Karpas-422 (cell line): Measurements from ENCODE around the gene DPY19L1. TPM values are rescaled to one million over a fixed set of nuclear protein-coding genes. Genes with fewer than 3 reads are reported as not detected.
"Not testable (repeated sequence)": the region's sequence is repeated elsewhere in the genome, so short reads cannot be mapped to it uniquely, and the experiment has no call there.

ENCODE experiments used
- DNase-seq: peaks from one replicate; pipeline ENCODE4 v3.0.0-alpha.2; 2015
- H2AFZ ChIP-seq: fragments of 200-600 bp; sonication (generic); 2 replicates; pipeline ENCODE4 v1.6.1; 2014; ENCODE audit warnings: antibody characterized with exemption, low read length, mixed read lengths
- H3K27ac ChIP-seq: fragments of 200-600 bp; sonication (generic); 2 replicates; pipeline ENCODE4 v1.5.1; 2014; ENCODE audit warnings: mild to moderate bottlenecking, low read length, moderate library complexity
- H3K27me3 ChIP-seq: fragments of 200-600 bp; sonication (generic); 2 replicates; pipeline ENCODE4 v1.6.1; 2014; ENCODE audit warnings: low read length, mixed read lengths
- H3K36me3 ChIP-seq: fragments of 200-600 bp; sonication (generic); 2 replicates; pipeline ENCODE4 v1.6.1; 2014; ENCODE audit warnings: low read length, mixed read lengths; ENCODE audit not compliant: insufficient read depth
- H3K4me1 ChIP-seq: fragments of 200-600 bp; sonication (generic); 2 replicates; pipeline ENCODE4 v1.6.1; 2014; ENCODE audit warnings: mild to moderate bottlenecking, low read length, mixed read lengths
- H3K4me2 ChIP-seq: fragments of 200-600 bp; sonication (generic); 2 replicates; pipeline ENCODE4 v1.6.1; 2014; ENCODE audit warnings: low read length, low read depth, mild to moderate bottlenecking; ENCODE audit not compliant: poor library complexity, severe bottlenecking
- H3K4me3 ChIP-seq: fragments of 200-600 bp; sonication (generic); 2 replicates; pipeline ENCODE4 v1.5.1; 2014; ENCODE audit warnings: mild to moderate bottlenecking, antibody characterized with exemption, low read length, mixed read lengths
- H3K79me2 ChIP-seq: fragments of 200-600 bp; sonication (generic); 2 replicates; pipeline ENCODE4 v1.6.1; 2014; ENCODE audit warnings: mild to moderate bottlenecking, low read length, mixed read lengths
- H3K9ac ChIP-seq: fragments of 200-600 bp; sonication (generic); 2 replicates; pipeline ENCODE4 v1.6.0; 2014; ENCODE audit warnings: low read length
- H3K9me2 ChIP-seq: fragments of 200-600 bp; sonication (generic), shearing (Covaris generic); replicated peaks from 2 replicates; pipeline ENCODE4 v1.6.0; 2014; ENCODE audit warnings: mild to moderate bottlenecking, low read length, moderate library complexity; ENCODE audit not compliant: insufficient read depth
- H3K9me3 ChIP-seq: fragments of 300-700, 200-600 bp; sonication (generic); 2 replicates; pipeline ENCODE4 v1.6.1; 2014; ENCODE audit warnings: low read length, mixed read lengths
- H4K20me1 ChIP-seq: fragments of 200-600 bp; sonication (generic); 2 replicates; pipeline ENCODE4 v1.6.1; 2014; ENCODE audit warnings: mild to moderate bottlenecking, antibody characterized with exemption, low read length, low read depth; ENCODE audit not compliant: insufficient read depth
- small RNA-seq: library from RNA; depleted of rRNA; stranded (forward); fragments of <200 nt; gene quantifications from one replicate; pipeline ENCODE3, GENCODE V24; 2014
- total RNA-seq: library from RNA; depleted of rRNA; stranded (reverse); fragments of >200 nt; shearing (Covaris generic); gene quantifications from 2 replicates; pipeline ENCODE4 v1.2.3, GENCODE V29; 2014; ENCODE audit warnings: low replicate concordance; rRNA removed

The DPY19L1 gene
- total RNA-seq, 1 experiment from 2014 or later, result 10.3 TPM

DNA sequence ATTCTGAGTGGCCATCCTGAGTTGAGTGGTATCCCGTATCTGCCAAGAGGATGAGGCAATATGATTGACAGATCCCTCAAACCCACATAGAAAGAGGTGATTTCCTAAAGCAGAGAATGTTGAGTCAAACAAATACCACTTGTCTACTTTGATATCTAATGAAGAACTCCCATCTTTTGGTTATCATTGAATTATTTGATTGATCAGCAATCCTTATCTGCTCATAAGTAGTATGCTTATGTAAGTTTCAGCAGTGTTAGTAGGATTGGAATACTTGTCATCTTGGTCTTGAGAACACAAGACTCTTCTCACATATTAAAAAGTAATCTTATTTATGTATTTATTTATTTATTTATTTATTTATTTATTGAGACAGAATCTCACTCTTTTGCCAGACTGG is 147.3 kb downstream of the DPY19L1 start:
- Histone ChIP-seq H3K9ac (no peak overlapping the region), H3K4me3 (no peak overlapping the region), H3K4me1 (no peaks in the 10 kb centered on the region), H3K27me3 (no peaks in the 10 kb centered on the region), H3K79me2 (no peaks in the 10 kb centered on the region), H4K20me1 (no peaks in the 10 kb centered on the region), H3K9me2 (no peaks in the 10 kb centered on the region), H3K27ac (no peak overlapping the region), H2AFZ (no peak overlapping the region), H3K36me3 (no peaks in the 10 kb centered on the region), H3K4me2 (no peak overlapping the region), H3K9me3 (no peaks in the 10 kb centered on the region)
- DNase-seq, result no peak

DNA sequence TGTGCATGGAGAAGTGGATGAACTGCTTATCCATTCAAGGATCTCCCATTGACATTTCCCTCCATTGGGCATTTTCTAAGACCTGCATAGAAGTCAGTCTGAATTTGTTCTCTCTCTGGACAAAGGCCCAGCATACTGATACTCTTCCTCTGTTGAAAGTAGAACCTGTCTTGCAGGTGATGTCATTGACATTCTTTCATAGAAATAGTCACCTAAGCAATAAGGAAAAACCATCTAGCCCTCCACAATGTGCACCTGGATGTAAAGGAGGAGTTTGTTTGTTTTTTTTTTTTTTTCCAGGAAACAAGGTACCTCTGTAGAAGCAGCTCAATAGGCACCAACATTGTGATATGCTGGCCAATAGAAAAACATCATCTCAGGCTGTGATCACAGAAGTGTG is 150.4 kb downstream of the DPY19L1 start:
- Histone ChIP-seq H3K9me2 (no peaks in the 10 kb centered on the region), H3K9me3 (no peaks in the 10 kb centered on the region), H3K9ac (no peak overlapping the region)

DNA sequence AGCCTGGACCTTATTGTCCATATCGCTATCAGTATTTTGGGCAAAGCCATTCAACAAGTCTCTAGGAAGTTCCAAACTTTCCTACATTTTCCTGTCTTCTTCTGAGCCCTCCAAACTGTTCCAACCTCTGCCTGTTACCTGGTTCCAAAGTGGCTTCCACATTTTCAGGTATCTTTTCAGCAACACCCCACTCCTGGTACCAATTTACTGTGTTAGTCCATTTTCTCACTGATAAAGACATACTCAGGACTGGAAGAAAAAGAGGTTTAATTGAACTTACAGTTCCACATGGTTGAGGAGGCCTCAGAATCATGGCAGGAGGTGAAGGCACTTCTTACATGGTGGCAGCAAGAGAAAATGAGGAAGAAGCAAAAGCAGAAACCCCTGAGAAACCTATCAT is 153.4 kb downstream of the DPY19L1 start:
- H3K36me3 ChIP-seq, DNase-seq, H3K4me2 ChIP-seq, H2AFZ ChIP-seq, H3K27ac ChIP-seq, H3K27me3 ChIP-seq, H3K9ac ChIP-seq, H3K79me2 ChIP-seq, H4K20me1 ChIP-seq, H3K9me2 ChIP-seq, H3K4me3 ChIP-seq, H3K9me3 ChIP-seq, H3K4me1 ChIP-seq: not testable (repeated sequence)

More for the DNA sequence above, 150.4 kb downstream of the DPY19L1 start:
- Histone ChIP-seq H4K20me1 (no peaks in the 10 kb centered on the region), H3K36me3 (no peaks in the 10 kb centered on the region), H3K79me2 (no peaks in the 10 kb centered on the region), H3K4me2 (no peak overlapping the region), H3K27ac (no peak overlapping the region), H3K27me3 (no peaks in the 10 kb centered on the region), H3K4me3 (no peak overlapping the region), H2AFZ (no peak overlapping the region), H3K4me1 (no peaks in the 10 kb centered on the region)
- DNase-seq, result no peak

GRCh38 chr7:34879871-34880270 is 157.4 kb downstream of the DPY19L1 start:
- H3K36me3 ChIP-seq, result no peaks in the 10 kb centered on the region
- no peaks in the 10 kb centered on the region for H3K79me2 ChIP-seq
- H3K9ac ChIP-seq, result no peak overlapping the region
- no peak overlapping the region for H2AFZ ChIP-seq
- H3K4me1 ChIP-seq, result no peaks in the 10 kb centered on the region
- H3K9me3 ChIP-seq, result no peaks in the 10 kb centered on the region
- H3K4me2 ChIP-seq, result no peak overlapping the region
- DNase-seq, result no peak
- no peak overlapping the region for H3K27ac ChIP-seq
- H3K27me3 ChIP-seq, result no peaks in the 10 kb centered on the region
- H4K20me1 ChIP-seq, result no peaks in the 10 kb centered on the region
- no peaks in the 10 kb centered on the region for H3K9me2 ChIP-seq
- no peak overlapping the region for H3K4me3 ChIP-seq

DNA sequence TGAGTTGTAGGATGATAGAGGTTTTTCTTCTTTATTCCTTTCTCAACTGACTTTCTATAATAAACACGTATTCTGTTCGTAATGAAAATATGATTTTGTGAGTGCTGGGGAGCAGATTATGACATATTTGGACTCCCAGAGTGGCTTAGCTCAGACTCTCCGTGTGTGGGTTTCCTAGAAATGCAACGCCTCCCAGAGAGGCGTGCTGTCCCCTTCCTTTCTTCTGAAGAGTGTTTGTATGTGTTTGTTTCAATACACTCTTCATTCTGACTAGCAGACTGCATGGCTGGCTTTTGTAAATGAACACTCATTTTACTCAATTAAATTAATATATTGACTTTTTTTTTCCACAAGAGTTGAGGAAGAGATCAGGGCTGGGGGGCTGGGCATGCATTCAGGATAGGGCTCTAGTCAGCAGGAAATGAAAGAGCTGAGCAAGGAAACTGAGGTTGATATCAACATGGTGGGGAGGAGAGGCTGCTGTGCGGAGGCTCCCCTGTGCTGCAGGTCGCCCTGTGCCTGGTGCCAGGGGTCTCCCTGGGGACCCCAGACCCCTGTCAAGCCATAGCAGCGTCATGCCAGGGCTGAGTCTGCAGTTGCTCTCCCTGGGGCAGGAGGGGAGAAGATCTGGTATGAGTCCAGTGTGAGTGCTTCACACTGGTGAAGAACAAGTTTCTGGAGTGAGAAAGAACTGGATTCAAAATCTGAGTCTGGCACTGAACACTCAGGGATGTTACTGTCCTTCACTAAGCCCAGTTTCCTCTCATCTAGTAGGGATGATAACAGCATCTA is 158.1 kb downstream of the DPY19L1 start:
- not testable (repeated sequence) for H3K79me2 ChIP-seq, H3K4me2 ChIP-seq, H4K20me1 ChIP-seq, H3K27ac ChIP-seq, H3K36me3 ChIP-seq, H3K9ac ChIP-seq, H3K27me3 ChIP-seq, DNase-seq, H3K9me3 ChIP-seq, H2AFZ ChIP-seq, H3K4me1 ChIP-seq, H3K9me2 ChIP-seq, H3K4me3 ChIP-seq

Small RNA genes within 50 kb of the gene (small RNA-seq; reads per million reads assigned to genes)
- gene MIR548N (0.32 reads per million), gene RF00322 (not detected)

Other genes with a start within 250 kb of the DPY19L1 start
- not detected in 2 replicates for gene TBX20, start 216.6 kb upstream of the DPY19L1 start, total RNA-seq